ENCODE measurements around the gene STARD7. TPM values are rescaled to one million over a fixed set of nuclear protein-coding genes. Genes with fewer than 3 reads are reported as not detected.

Gene STARD7
- total and polyA plus RNA-seq, 2 of the 13 experiments (the other 11 are each of a cell fraction or from before 2014, with no cell fraction given) = 88.2 to 300 TPM

DNA sequence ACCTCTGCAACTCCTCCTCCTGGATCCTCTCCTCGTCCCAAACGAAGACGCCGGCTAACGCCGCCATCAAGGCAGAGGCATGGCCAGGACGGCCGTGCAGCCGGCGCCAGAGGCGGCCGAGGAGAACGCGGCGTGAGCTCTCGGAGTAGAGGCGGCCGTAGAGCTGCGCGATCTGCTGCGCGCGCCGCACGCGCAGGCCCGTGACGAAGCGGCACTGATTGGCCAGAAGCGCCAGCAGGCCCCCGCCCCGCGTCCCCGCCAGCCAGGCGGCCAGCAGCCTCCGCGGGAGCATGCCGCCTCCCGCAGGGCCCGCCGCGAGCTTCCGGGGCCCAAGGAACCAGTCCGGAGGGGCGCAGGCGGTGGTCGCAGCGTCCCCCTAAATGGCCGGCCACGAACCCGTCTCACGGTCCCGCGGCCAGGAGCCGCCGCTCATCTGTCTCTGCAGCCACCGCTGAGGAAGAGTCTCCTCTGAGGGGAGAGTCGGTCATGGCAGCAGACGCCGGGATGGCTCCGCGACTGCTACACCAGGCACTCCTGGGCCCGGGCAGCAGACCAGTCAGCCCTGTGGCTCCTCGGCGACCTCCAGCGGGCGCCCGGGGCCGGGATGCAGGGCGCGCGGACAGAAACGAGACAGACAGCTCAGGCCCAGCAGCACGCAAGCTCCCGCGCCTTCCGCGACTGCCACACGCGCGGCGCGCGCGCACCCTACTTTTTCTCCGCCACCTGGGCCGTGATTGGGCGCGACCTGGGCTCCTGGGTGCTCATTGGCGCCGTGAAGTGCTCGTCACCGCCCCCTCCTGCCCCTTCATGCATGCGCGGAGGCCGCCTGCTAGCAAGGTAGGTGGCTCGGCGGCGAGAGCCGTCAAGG, at the start of gene STARD7 (continued):
- TF ChIP-seq, protein P1, sequence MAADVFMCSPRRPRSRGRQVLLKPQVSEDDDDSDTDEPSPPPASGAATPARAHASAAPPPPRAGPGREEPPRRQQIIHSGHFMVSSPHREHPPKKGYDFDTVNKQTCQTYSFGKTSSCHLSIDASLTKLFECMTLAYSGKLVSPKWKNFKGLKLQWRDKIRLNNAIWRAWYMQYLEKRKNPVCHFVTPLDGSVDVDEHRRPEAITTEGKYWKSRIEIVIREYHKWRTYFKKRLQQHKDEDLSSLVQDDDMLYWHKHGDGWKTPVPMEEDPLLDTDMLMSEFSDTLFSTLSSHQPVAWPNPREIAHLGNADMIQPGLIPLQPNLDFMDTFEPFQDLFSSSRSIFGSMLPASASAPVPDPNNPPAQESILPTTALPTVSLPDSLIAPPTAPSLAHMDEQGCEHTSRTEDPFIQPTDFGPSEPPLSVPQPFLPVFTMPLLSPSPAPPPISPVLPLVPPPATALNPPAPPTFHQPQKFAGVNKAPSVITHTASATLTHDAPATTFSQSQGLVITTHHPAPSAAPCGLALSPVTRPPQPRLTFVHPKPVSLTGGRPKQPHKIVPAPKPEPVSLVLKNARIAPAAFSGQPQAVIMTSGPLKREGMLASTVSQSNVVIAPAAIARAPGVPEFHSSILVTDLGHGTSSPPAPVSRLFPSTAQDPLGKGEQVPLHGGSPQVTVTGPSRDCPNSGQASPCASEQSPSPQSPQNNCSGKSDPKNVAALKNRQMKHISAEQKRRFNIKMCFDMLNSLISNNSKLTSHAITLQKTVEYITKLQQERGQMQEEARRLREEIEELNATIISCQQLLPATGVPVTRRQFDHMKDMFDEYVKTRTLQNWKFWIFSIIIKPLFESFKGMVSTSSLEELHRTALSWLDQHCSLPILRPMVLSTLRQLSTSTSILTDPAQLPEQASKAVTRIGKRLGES (CRISPR knock-in tag; IDR thresholded peaks at IDR 0.05; ENCODE audit: borderline replicate concordance) = no peak
- peak; percentile 57 for TF ChIP-seq HNRNPK (IDR thresholded peaks at IDR 0.05; ENCODE audit: low read depth, low read length, poor library complexity, severe bottlenecking)
- no peak; the same call in none of the 2 replicates for TF ChIP-seq ZNF383 (CRISPR knock-in tag; IDR thresholded peaks at IDR 0.05; ENCODE audit: borderline replicate concordance)
- 0 out of 2 replicates have a peak, but pooled peaks have one; percentile 14 for TF ChIP-seq MIER3 (CRISPR knock-in tag; IDR thresholded peaks at IDR 0.05; ENCODE audit: borderline replicate concordance)
- TF ChIP-seq, protein P2, sequence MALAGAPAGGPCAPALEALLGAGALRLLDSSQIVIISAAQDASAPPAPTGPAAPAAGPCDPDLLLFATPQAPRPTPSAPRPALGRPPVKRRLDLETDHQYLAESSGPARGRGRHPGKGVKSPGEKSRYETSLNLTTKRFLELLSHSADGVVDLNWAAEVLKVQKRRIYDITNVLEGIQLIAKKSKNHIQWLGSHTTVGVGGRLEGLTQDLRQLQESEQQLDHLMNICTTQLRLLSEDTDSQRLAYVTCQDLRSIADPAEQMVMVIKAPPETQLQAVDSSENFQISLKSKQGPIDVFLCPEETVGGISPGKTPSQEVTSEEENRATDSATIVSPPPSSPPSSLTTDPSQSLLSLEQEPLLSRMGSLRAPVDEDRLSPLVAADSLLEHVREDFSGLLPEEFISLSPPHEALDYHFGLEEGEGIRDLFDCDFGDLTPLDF (CRISPR knock-in tag; IDR thresholded peaks at IDR 0.05) = peak; percentile 94
- no peak for TF ChIP-seq RFX1 (IDR thresholded peaks at IDR 0.05)
- TF ChIP-seq, protein P3, sequence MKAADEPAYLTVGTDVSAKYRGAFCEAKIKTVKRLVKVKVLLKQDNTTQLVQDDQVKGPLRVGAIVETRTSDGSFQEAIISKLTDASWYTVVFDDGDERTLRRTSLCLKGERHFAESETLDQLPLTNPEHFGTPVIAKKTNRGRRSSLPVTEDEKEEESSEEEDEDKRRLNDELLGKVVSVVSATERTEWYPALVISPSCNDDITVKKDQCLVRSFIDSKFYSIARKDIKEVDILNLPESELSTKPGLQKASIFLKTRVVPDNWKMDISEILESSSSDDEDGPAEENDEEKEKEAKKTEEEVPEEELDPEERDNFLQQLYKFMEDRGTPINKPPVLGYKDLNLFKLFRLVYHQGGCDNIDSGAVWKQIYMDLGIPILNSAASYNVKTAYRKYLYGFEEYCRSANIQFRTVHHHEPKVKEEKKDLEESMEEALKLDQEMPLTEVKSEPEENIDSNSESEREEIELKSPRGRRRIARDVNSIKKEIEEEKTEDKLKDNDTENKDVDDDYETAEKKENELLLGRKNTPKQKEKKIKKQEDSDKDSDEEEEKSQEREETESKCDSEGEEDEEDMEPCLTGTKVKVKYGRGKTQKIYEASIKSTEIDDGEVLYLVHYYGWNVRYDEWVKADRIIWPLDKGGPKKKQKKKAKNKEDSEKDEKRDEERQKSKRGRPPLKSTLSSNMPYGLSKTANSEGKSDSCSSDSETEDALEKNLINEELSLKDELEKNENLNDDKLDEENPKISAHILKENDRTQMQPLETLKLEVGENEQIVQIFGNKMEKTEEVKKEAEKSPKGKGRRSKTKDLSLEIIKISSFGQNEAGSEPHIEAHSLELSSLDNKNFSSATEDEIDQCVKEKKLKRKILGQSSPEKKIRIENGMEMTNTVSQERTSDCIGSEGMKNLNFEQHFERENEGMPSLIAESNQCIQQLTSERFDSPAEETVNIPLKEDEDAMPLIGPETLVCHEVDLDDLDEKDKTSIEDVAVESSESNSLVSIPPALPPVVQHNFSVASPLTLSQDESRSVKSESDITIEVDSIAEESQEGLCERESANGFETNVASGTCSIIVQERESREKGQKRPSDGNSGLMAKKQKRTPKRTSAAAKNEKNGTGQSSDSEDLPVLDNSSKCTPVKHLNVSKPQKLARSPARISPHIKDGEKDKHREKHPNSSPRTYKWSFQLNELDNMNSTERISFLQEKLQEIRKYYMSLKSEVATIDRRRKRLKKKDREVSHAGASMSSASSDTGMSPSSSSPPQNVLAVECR (CRISPR knock-in tag; IDR thresholded peaks at IDR 0.05; ENCODE audit: borderline replicate concordance) = peak; percentile 97
- TF ChIP-seq, protein P4, sequence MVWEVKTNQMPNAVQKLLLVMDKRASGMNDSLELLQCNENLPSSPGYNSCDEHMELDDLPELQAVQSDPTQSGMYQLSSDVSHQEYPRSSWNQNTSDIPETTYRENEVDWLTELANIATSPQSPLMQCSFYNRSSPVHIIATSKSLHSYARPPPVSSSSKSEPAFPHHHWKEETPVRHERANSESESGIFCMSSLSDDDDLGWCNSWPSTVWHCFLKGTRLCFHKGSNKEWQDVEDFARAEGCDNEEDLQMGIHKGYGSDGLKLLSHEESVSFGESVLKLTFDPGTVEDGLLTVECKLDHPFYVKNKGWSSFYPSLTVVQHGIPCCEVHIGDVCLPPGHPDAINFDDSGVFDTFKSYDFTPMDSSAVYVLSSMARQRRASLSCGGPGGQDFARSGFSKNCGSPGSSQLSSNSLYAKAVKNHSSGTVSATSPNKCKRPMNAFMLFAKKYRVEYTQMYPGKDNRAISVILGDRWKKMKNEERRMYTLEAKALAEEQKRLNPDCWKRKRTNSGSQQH (CRISPR knock-in tag; IDR thresholded peaks at IDR 0.05; ENCODE audit: low read depth) = peak; percentile 77
- TF ChIP-seq SCMH1 (CRISPR knock-in tag; IDR thresholded peaks at IDR 0.05; ENCODE audit: borderline replicate concordance) = no peak
- peak; percentile 10; the same call in 1 of the 2 replicates for TF ChIP-seq RCOR2 (CRISPR knock-in tag; IDR thresholded peaks at IDR 0.05)
- TF ChIP-seq, protein P5, sequence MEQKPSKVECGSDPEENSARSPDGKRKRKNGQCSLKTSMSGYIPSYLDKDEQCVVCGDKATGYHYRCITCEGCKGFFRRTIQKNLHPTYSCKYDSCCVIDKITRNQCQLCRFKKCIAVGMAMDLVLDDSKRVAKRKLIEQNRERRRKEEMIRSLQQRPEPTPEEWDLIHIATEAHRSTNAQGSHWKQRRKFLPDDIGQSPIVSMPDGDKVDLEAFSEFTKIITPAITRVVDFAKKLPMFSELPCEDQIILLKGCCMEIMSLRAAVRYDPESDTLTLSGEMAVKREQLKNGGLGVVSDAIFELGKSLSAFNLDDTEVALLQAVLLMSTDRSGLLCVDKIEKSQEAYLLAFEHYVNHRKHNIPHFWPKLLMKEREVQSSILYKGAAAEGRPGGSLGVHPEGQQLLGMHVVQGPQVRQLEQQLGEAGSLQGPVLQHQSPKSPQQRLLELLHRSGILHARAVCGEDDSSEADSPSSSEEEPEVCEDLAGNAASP (CRISPR knock-in tag; IDR thresholded peaks at IDR 0.05; ENCODE audit: borderline replicate concordance) = no peak
- TF ChIP-seq ERF (CRISPR knock-in tag; IDR thresholded peaks at IDR 0.05) = peak; percentile 18; the same call in 1 of the 2 replicates
